ENCODE results near the gene PLEKHM3. TPM values are rescaled to one million over a fixed set of nuclear protein-coding genes. Genes with fewer than 3 reads are reported as not detected.

Gene PLEKHM3
- total and polyA plus RNA-seq, 2 donors (not counting 3 experiments of a cell fraction or from before 2014, with no cell fraction given) = 3.1 to 9.1 TPM

DNA sequence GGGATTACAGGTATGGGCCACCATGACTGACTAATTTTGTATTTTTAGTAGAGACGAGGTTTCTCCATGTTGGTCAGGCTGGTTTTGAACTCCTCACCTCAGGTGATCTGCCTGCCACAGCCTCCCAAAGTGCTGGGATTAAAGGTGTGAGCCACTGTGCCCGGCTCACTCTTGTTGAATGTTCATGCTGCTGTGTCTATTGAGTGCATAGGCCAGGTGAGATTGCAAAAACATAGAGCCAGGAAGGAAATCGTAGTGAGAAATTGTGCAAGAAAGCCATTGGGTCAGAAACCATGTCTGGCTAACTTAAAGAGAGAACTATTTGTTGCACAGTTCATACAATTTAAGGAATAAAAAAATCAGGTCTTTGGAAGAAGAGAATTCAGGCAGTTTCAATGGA lies 210.1 kb downstream of the PLEKHM3 start:
- Histone ChIP-seq H3K9me1 (replicated peaks; ENCODE audit: control insufficient read depth, extremely low read depth, insufficient read depth, low read length) (no peaks in the 10 kb centered on the region), H2AFZ (ENCODE audit: low read depth, low read length) (no peak overlapping the region), H3K27me3 (ENCODE audit: control insufficient read depth in 2 of 2, insufficient read depth in 2 of 2, low read length in 2 of 2) (no peaks in the 10 kb centered on the region), H3K9me3 (replicated peaks; ENCODE audit: control insufficient read depth, insufficient read depth, low read length) (no peaks in the 10 kb centered on the region), H3K4me3 (replicated peaks in 1 of 3; ENCODE audit: insufficient read depth in 1 of 3, low read depth in 1 of 3, low read length in 3 of 3) (no peak overlapping the region), H3K9ac (replicated peaks; ENCODE audit: extremely low read depth, insufficient read depth, low read length) (no peak overlapping the region), H4K20me1 (replicated peaks; ENCODE audit: control insufficient read depth, extremely low read depth, insufficient read depth, low read length) (no peaks in the 10 kb centered on the region), H3K4me2 (ENCODE audit: insufficient read depth, low read length) (no peak overlapping the region), H3K79me2 (ENCODE audit: control insufficient read depth, insufficient read depth, low read length) (no peaks in the 10 kb centered on the region), H3K36me3 (ENCODE audit: control insufficient read depth in 2 of 2, extremely low read depth in 1 of 2, insufficient read depth in 2 of 2, low read length in 2 of 2) (no peaks in the 10 kb centered on the region), H3K27ac (ENCODE audit: insufficient read depth, low read depth, low read length) (no peak overlapping the region), H3K4me1 (ENCODE audit: control insufficient read depth, extremely low read depth, insufficient read depth, low read length) (peaks cover 10% of the 10 kb centered on the region)
- dilution Hi-C loops (cut with MboI; ENCODE audit: extremely low pct_ligation_motif_present, low sequenced_read_pairs) (no loop called here), intact Hi-C loops (cut with micrococcal nuclease) (no loop called here)
- ChIA-PET POLR2A (no interaction called here), CTCF (interaction anchor here (0.5 kb wide), 1 partner anchor 22 kb away, joined by 3 read pairs; no protein-coding TSS in a partner anchor)
- BruUV-seq (replicated peaks) = no TSS peak
- TF ChIP-seq, protein P1, sequence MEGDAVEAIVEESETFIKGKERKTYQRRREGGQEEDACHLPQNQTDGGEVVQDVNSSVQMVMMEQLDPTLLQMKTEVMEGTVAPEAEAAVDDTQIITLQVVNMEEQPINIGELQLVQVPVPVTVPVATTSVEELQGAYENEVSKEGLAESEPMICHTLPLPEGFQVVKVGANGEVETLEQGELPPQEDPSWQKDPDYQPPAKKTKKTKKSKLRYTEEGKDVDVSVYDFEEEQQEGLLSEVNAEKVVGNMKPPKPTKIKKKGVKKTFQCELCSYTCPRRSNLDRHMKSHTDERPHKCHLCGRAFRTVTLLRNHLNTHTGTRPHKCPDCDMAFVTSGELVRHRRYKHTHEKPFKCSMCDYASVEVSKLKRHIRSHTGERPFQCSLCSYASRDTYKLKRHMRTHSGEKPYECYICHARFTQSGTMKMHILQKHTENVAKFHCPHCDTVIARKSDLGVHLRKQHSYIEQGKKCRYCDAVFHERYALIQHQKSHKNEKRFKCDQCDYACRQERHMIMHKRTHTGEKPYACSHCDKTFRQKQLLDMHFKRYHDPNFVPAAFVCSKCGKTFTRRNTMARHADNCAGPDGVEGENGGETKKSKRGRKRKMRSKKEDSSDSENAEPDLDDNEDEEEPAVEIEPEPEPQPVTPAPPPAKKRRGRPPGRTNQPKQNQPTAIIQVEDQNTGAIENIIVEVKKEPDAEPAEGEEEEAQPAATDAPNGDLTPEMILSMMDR (IDR thresholded peaks at IDR 0.05; ENCODE audit: extremely low read depth in 1 of 2, insufficient read depth in 1 of 2, low read depth in 1 of 2, low read length in 2 of 2) = no peak
- TF ChIP-seq GATA2 (IDR thresholded peaks at IDR 0.05; ENCODE audit: insufficient read depth, insufficient read length, low read depth, low read length) = no peak
- no peak for TF ChIP-seq FOS (IDR thresholded peaks at IDR 0.05; ENCODE audit: borderline replicate concordance, insufficient read depth, low read length)
- TF ChIP-seq JUN (IDR thresholded peaks at IDR 0.05; ENCODE audit: borderline replicate concordance, insufficient read depth, insufficient read length, low read depth) = no peak
- no peak for TF ChIP-seq POLR2AphosphoS5 (IDR thresholded peaks at IDR 0.05; ENCODE audit: insufficient read depth, low read depth, low read length)
- TF ChIP-seq, protein P2, sequence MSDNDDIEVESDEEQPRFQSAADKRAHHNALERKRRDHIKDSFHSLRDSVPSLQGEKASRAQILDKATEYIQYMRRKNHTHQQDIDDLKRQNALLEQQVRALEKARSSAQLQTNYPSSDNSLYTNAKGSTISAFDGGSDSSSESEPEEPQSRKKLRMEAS (IDR thresholded peaks at IDR 0.05; ENCODE audit: insufficient read depth, insufficient read length) = no peak
- TF ChIP-seq MYC (IDR thresholded peaks at IDR 0.05; ENCODE audit: low read depth, low read length) = no peak
- TF ChIP-seq EZH2 (IDR thresholded peaks at IDR 0.05; ENCODE audit: borderline replicate concordance, low read depth, low read length, severe bottlenecking) = no peak
- TF ChIP-seq POLR2A (IDR thresholded peaks at IDR 0.05; ENCODE audit: low read depth, low read length) = no peak
- FAIRE-seq (no peak), DNase-seq (ENCODE audit: low read depth, low spot score) (no peak)
